ENCODE data around the gene RPL28.
"Not testable (repeated sequence)": the region's sequence is repeated elsewhere in the genome, so short reads cannot be mapped to it uniquely, and the experiment has no call there.

Gene RPL28

GRCh38 chr19:55392820-55393761, 7.4 kb downstream of the RPL28 start:
- no peak for DNase-seq (ENCODE audit: low read depth)

- no peak for DNase-seq (ENCODE audit: low read depth)
Observed at GRCh38 chr19:55398200-55398925, 12.6 kb downstream of the RPL28 start.

GRCh38 chr19:55400281-55401087, 14.8 kb downstream of the RPL28 start:
- DNase-seq (ENCODE audit: low read depth): no peak

GRCh38 chr19:55401390-55401789, 15.7 kb downstream of the RPL28 start:
- DNase-seq (ENCODE audit: low read depth): not testable (repeated sequence)

GRCh38 chr19:55402509-55402908, 16.8 kb downstream of the RPL28 start:
- no peak for DNase-seq (ENCODE audit: low read depth)

GRCh38 chr19:55405638-55406037, 19.9 kb downstream of the RPL28 start:
- no peak for DNase-seq (ENCODE audit: low read depth)

GRCh38 chr19:55406091-55406825, 20.5 kb downstream of the RPL28 start:
- DNase-seq (ENCODE audit: low read depth): no peak

GRCh38 chr19:55406826-55407549, 21.3 kb downstream of the RPL28 start:
- DNase-seq (ENCODE audit: low read depth): no peak

GRCh38 chr19:55407550-55407799, 21.7 kb downstream of the RPL28 start, which contains the start of gene UBE2S:
TSS of gene UBE2S (minus strand) at chr19:55407788. CDS start at chr19:55407589, 199 bp downstream.
- not testable (repeated sequence) for DNase-seq (ENCODE audit: low read depth)

- peak; percentile 99 for DNase-seq (ENCODE audit: low read depth)
Observed at GRCh38 chr19:55407800-55408532, 22.2 kb downstream of the RPL28 start.

- no peak for DNase-seq (ENCODE audit: low read depth)
Observed at GRCh38 chr19:55408533-55408872, 22.8 kb downstream of the RPL28 start.

GRCh38 chr19:55409179-55409578, 23.4 kb downstream of the RPL28 start:
- DNase-seq (ENCODE audit: low read depth): not testable (repeated sequence)

GRCh38 chr19:55410168-55410567, 24.4 kb downstream of the RPL28 start:
- no peak for DNase-seq (ENCODE audit: low read depth)

GRCh38 chr19:55418185-55418584, 32.5 kb downstream of the RPL28 start:
- peak; percentile 77 for DNase-seq (ENCODE audit: low read depth)

- DNase-seq (ENCODE audit: low read depth): no peak
Observed at GRCh38 chr19:55419103-55419502, 33.4 kb downstream of the RPL28 start.

GRCh38 chr19:55419624-55420236, 34.0 kb downstream of the RPL28 start:
- no peak for DNase-seq (ENCODE audit: low read depth)

- not testable (repeated sequence) for DNase-seq (ENCODE audit: low read depth)
Observed at GRCh38 chr19:55421281-55421680, 35.5 kb downstream of the RPL28 start.

GRCh38 chr19:55423225-55424005, 37.7 kb downstream of the RPL28 start:
- no peak for DNase-seq (ENCODE audit: low read depth)

- no peak for DNase-seq (ENCODE audit: low read depth)
Observed at GRCh38 chr19:55424518-55424917, 38.8 kb downstream of the RPL28 start.

Measured in HS-27A (cell line).